ENCODE measurements around the gene ZNF335. TPM values are rescaled to one million over a fixed set of nuclear protein-coding genes. Genes with fewer than 3 reads are reported as not detected.

ZNF335 gene
- total and polyA plus RNA-seq, 2 of the 13 experiments (the other 11 are each of a cell fraction or from before 2014, with no cell fraction given): 9.7 to 13.7 TPM

DNA sequence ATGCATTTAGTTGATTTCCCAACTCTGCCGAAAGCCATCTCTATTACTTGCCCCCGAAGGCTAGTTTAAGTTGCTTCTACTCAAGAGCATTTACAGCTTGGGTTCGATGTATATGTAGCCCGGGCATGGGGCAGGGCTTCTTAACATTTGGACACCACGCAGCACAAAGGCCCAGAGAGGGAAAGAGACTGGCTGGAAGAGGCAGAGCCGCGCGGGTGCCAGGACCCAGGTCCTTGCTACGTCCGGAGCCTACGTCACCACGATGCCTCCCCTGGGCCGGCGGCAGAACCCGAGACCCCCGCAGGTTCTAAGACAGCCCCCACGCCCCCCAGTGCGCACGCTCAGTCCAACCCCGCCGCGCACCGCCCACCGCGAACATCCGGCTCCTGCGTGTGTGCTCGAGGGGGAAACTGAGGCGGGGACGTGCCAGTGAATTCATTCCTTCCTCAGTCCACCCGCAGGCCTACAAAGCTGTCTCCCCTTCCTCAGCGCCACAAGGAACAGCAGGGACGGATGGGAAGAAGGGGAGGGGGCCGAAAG, 37.9 kb downstream of the ZNF335 start (continued):
- TF ChIP-seq, protein P1, sequence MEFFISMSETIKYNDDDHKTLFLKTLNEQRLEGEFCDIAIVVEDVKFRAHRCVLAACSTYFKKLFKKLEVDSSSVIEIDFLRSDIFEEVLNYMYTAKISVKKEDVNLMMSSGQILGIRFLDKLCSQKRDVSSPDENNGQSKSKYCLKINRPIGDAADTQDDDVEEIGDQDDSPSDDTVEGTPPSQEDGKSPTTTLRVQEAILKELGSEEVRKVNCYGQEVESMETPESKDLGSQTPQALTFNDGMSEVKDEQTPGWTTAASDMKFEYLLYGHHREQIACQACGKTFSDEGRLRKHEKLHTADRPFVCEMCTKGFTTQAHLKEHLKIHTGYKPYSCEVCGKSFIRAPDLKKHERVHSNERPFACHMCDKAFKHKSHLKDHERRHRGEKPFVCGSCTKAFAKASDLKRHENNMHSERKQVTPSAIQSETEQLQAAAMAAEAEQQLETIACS (CRISPR knock-in tag; IDR thresholded peaks at IDR 0.05): no peak
- no peak; the same call in 1 of the 2 replicates for TF ChIP-seq RFX3 (CRISPR knock-in tag; IDR thresholded peaks at IDR 0.05)
- TF ChIP-seq, protein P2, sequence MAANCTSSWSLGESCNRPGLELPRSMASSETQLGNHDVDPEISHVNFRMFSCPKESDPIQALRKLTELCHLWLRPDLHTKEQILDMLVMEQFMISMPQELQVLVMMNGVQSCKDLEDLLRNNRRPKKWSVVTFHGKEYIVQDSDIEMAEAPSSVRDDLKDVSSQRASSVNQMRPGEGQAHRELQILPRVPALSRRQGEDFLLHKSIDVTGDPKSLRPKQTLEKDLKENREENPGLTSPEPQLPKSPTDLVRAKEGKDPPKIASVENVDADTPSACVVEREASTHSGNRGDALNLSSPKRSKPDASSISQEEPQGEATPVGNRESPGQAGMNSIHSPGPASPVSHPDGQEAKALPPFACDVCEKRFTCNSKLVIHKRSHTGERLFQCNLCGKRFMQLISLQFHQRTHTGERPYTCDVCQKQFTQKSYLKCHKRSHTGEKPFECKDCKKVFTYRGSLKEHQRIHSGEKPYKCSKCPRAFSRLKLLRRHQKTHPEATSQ (CRISPR knock-in tag; IDR thresholded peaks at IDR 0.05; ENCODE audit: borderline replicate concordance): no peak
- peak; percentile 85; the same call in 1 of the 2 replicates for TF ChIP-seq ZFP36L1 (CRISPR knock-in tag; IDR thresholded peaks at IDR 0.05)
- TF ChIP-seq, protein P3, sequence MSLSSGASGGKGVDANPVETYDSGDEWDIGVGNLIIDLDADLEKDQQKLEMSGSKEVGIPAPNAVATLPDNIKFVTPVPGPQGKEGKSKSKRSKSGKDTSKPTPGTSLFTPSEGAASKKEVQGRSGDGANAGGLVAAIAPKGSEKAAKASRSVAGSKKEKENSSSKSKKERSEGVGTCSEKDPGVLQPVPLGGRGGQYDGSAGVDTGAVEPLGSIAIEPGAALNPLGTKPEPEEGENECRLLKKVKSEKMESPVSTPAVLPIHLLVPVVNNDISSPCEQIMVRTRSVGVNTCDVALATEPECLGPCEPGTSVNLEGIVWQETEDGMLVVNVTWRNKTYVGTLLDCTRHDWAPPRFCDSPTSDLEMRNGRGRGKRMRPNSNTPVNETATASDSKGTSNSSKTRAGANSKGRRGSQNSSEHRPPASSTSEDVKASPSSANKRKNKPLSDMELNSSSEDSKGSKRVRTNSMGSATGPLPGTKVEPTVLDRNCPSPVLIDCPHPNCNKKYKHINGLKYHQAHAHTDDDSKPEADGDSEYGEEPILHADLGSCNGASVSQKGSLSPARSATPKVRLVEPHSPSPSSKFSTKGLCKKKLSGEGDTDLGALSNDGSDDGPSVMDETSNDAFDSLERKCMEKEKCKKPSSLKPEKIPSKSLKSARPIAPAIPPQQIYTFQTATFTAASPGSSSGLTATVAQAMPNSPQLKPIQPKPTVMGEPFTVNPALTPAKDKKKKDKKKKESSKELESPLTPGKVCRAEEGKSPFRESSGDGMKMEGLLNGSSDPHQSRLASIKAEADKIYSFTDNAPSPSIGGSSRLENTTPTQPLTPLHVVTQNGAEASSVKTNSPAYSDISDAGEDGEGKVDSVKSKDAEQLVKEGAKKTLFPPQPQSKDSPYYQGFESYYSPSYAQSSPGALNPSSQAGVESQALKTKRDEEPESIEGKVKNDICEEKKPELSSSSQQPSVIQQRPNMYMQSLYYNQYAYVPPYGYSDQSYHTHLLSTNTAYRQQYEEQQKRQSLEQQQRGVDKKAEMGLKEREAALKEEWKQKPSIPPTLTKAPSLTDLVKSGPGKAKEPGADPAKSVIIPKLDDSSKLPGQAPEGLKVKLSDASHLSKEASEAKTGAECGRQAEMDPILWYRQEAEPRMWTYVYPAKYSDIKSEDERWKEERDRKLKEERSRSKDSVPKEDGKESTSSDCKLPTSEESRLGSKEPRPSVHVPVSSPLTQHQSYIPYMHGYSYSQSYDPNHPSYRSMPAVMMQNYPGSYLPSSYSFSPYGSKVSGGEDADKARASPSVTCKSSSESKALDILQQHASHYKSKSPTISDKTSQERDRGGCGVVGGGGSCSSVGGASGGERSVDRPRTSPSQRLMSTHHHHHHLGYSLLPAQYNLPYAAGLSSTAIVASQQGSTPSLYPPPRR (CRISPR knock-in tag; IDR thresholded peaks at IDR 0.05; ENCODE audit: borderline replicate concordance): peak; percentile 31; the same call in 1 of the 2 replicates
- TF ChIP-seq, protein P4, sequence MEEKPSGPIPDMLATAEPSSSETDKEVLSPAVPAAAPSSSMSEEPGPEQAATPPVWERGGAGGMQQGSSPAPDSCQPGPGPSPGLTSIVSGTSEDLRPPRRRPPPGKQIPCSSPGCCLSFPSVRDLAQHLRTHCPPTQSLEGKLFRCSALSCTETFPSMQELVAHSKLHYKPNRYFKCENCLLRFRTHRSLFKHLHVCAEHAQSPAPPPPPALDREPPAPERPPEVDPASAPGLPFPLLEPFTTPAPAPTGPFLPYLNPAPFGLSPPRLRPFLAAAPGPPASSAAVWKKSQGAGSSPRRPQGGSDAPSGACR (CRISPR knock-in tag; IDR thresholded peaks at IDR 0.05): no peak
- TF ChIP-seq, protein P5, sequence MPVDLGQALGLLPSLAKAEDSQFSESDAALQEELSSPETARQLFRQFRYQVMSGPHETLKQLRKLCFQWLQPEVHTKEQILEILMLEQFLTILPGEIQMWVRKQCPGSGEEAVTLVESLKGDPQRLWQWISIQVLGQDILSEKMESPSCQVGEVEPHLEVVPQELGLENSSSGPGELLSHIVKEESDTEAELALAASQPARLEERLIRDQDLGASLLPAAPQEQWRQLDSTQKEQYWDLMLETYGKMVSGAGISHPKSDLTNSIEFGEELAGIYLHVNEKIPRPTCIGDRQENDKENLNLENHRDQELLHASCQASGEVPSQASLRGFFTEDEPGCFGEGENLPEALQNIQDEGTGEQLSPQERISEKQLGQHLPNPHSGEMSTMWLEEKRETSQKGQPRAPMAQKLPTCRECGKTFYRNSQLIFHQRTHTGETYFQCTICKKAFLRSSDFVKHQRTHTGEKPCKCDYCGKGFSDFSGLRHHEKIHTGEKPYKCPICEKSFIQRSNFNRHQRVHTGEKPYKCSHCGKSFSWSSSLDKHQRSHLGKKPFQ (CRISPR knock-in tag; IDR thresholded peaks at IDR 0.05; ENCODE audit: insufficient replicate concordance): no peak
- no peak for TF ChIP-seq HOXA3 (CRISPR knock-in tag; IDR thresholded peaks at IDR 0.05)
- no peak for TF ChIP-seq ZNF224 (CRISPR knock-in tag; IDR thresholded peaks at IDR 0.05)
- TF ChIP-seq ISL2 (CRISPR knock-in tag; IDR thresholded peaks at IDR 0.05): no peak
- no peak for TF ChIP-seq PHF5A (CRISPR knock-in tag; IDR thresholded peaks at IDR 0.05; ENCODE audit: low read depth, unreplicated experiment)
- TF ChIP-seq, protein P6, sequence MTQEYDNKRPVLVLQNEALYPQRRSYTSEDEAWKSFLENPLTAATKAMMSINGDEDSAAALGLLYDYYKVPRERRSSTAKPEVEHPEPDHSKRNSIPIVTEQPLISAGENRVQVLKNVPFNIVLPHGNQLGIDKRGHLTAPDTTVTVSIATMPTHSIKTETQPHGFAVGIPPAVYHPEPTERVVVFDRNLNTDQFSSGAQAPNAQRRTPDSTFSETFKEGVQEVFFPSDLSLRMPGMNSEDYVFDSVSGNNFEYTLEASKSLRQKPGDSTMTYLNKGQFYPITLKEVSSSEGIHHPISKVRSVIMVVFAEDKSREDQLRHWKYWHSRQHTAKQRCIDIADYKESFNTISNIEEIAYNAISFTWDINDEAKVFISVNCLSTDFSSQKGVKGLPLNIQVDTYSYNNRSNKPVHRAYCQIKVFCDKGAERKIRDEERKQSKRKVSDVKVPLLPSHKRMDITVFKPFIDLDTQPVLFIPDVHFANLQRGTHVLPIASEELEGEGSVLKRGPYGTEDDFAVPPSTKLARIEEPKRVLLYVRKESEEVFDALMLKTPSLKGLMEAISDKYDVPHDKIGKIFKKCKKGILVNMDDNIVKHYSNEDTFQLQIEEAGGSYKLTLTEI (CRISPR knock-in tag; conservative IDR thresholded peaks at IDR 0.05): no peak
- no peak for TF ChIP-seq HOXA7 (CRISPR knock-in tag; IDR thresholded peaks at IDR 0.05)
- no peak for TF ChIP-seq NKX3-1 (CRISPR knock-in tag; IDR thresholded peaks at IDR 0.05)
- TF ChIP-seq ZNF260 (CRISPR knock-in tag; IDR thresholded peaks at IDR 0.05; ENCODE audit: borderline replicate concordance, low read depth): no peak

All from HepG2 (cell line).